CD4-positive, alpha-beta T cell treated with Interleukin-6 for 4 hours (primary cell): Measurements from ENCODE around the gene KLF2.
"Not testable (repeated sequence)": the region's sequence is repeated elsewhere in the genome, so short reads cannot be mapped to it uniquely, and the experiment has no call there.

Experiments used
- DNase-seq: peaks from one replicate; pipeline ENCODE4 v3.0.0-alpha.2; 2020; ENCODE audit warnings: mixed read lengths

Gene KLF2

DNA sequence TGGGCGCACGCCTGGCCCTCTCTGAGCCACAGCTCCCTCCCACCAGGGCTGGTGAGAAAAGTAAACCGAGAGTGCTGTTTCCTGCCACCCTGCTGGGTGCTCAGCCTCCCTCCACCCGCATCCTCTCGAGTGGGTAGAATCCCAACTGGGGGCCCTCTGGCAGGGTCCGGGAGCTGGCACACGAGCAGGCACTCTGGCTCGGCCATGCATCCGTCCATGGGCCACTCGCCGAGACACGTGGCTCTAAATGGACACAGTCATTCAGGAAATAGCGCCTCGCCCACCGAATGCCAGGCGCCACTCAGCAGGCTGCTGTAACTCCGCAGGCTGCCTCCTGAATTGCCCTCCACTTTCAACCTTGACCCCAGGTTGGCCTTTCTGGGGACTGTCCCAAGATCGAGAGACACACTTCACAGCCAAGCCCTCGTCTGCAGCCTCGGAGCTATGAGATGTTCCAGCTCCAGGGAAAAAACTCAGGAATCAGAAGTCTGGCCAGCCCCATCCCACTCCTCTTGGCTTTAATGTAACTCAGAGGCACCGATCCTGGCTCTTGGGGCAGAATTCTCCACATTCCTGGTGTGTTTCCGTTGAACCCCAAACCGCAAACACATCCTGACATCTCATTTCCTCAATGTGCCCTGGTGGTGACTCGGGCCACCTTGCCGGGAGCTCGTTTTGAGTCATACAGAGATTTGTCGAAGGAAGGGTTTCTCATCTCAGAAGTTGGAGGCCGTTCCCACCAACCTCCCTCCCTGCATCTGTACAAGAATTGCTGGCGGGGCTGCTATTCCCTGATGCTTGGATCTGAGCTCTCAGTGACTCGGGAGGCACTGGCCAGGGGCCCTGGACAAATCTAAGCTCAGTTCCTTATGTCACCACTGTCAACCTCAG lies 14.1 kb downstream of the KLF2 start:
- peak; percentile 71 for DNase-seq

DNA sequence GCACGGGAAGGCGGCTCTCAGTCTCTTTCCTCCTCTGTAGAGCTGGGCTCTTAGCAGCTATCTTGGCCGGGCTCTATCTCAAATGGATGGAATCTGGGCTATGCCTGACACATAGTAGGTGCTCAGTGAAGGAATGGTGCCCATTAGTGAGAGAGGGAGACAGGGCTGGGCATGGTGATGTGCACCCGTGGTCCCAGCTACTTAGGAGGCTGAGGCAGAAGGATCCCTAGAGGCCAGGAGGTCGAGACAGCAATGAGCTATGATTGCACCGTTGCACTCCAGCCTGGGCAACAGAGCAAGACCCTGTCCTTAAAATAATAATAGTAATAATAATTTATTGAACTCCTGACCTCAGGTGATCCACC lies 14.7 kb downstream of the KLF2 start:
- no peak for DNase-seq

DNA sequence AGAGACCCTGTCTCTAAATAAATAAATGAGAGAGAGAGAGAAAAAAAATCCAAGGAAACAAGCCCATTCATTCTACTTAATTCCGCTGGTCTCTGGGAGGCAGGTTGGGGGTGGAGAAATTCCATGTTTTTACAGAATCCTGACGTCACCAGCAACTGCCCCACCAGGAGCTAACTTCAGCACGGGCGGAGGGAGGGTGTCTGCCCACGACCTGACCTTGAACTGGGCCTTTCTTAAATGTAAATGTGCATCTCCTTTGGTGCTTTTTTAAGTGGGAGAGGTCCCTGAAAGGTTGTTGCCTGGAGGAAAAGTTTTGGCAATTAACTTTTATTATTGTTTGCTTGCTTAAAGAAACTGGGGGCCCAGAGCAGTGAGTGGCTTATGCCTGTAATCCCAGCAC lies 15.5 kb downstream of the KLF2 start:
- no peak for DNase-seq

DNA sequence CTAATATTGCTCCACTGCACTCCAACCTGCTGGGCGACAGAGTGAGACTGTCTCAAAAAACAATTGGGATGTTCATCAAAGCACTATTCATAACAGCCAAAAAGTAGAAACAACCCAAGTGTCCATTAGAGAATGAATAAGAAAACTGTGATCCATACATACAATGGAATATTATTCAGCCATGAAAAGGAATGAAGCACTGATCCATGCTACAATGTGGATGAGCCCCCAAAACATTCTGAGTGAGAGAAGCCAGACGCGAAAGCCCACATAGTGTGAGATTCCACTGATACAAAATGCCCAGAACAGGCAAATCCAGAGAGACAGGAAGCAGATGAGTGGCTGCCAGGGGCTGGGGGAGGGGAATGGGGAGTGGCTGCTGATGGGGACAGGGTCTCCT lies 16.0 kb downstream of the KLF2 start:
- no peak for DNase-seq

DNA sequence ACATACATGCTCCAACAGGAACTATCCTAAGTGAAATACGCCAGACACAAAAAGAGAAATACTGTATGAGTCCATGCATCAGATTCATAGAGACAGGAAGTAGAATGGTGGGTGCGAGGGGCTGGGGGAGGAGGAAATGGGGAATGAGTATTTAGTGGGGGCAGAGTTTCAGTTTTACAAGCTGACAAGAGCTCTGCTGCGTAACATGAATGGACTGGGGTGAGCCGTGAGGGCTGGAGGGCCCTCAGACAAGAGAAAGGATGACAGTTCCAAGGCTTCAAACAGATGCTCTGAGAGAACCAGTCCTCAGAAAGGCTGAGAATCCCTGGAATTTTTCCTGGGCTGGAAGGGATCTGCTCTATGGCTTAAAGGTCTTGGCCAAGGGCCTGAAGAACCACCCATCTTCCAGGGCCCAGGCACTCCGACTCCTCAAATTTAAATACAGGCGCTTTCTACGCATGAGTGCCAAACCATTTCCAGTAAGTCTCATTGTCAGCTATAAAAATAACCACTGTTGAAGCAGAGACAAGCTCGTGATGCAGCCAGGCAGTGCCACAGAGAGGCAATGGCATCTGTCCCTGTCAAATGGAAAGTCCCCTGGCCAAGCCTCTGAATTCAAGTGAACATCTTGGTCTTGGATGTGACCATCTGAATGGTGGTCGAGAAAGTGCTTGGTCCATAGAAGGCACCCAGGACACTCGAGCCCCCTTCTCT lies 17.5 kb downstream of the KLF2 start:
- peak; percentile 49 for DNase-seq

DNA sequence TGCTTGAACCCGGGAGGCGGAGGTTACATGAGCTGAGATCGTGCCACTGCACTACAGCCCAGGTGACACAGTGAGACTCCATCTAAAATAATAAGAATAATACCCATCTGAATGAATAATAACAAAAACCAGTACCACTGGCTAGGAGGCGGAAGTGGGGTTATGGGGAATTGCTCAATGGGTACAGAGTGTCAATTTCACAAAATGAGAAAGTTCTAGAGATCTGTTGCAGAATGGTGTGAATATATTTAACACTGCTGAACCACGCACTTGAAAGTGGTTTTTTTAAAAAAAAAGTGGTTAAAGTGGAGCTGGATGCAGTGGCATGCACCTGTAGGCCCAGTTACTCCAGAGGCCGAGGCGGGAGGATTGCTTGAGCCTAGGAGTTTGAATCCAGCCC lies 18.5 kb downstream of the KLF2 start:
- DNase-seq = no peak

DNA sequence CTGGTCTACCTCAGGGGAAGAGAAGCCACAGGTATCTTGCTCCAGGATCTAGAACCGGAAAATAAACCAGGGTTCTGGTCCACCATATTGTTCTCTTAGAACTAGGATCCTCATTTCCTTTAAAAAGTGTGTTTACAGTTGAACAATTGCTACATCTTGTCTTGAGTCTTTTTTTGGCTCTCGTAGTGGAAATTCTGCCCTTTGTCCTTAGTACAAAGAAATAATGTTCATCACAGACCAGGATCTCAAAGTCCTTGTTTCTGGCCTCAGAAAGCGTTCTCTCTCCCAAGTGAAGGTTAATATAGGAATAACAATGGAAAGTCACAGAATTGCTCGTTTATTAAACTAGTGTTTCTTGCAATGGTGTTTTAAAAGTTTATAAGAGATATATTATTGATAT lies 20.8 kb downstream of the KLF2 start:
- DNase-seq = no peak

DNA sequence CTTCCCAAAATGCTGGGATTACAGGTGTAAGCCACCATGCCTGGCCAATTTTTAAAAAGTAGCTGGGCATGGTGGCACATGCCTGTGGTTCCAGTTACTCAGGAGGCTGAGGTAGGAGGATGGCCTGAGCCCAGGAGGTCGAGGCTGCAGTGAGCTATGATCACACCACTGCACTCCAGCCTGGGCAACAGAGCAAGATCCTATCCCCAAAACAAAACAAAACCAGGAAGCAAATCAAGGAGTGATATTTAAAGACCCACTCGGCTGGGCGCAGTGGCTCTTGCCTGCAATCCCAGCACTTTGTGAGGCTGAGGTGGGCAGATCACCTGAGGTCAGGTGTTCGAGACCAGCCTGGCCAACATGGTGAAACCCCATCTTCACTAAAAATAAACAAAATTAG lies 22.5 kb downstream of the KLF2 start:
- DNase-seq = not testable (repeated sequence)

DNA sequence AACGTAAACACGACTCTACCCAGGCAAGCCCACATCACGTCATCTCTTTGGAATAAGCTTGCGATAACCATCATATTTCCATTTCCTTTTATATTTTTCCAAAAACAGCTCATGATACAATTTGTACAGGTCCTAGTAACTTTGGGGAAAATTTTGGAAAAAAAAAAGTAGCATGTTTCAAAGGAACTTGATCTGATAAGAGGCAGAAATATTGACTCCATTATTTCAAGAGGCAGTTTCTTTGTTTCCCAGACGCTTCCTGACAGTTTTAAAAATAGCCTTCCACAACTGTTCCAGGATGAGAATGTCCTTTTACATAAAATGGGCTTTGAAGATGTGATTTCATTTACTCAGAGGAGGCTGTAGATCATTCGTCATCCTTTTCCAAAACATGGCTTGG lies 23.1 kb downstream of the KLF2 start:
- no peak for DNase-seq

DNA sequence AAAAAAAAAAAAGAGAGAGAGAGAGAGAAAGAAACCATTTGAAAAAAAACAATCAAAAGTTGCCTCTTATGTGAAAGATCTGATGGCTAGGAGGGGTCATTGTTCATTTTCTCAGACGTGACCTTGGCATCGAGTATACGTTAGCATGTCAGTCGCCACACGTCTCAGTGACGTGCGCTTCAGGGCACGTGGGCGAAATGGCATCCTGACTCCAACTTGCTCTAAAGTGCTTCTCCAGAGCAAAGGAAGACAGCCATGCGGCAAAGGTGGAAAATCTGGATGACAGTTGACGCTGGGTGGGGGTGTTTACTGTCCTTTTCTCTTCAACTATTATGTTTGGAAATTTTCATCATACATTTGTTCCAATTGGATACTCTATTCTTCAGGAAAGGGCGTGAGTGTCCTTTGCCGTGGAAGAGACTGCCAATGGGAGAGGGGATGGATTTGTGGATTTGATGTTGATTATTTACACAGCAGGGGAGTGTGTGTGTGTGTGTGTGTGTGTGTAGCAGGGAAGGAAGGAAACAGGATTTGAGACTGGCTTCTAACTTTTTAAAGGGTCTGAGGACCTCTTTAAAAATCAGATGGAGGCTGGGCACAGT lies 25.0 kb downstream of the KLF2 start:
- no peak for DNase-seq

DNA sequence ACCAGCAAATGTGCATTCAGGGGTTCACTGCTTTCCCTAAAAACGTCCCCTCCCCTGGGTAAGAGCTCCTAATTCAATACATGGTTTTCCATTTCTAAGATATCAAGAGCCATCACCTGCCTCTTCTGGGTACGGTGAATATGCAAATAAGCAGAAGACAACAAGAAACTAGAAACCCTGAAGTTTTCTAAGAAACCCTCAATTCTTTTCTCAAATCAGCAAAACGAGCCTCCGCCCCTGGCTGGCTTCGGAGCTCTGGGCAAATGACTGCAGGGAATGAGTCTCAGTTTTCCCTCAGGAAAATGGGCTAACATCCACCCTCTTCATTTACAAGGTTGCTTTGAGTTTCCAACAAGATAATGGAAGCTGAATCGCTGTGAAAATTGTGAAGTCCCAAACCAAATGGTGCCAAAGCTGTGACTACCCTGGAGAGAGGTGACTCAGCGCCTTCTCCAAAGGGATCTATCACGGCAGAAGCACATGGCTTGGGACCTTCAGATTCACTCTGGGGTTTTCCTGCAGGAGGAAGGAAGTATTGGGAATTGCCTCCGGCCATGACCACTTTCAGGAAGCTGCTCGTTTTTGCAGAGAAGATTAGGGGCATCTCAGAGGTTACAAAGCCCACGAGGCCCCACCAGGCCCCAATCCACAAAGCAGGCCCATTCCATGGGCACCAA lies 26.6 kb downstream of the KLF2 start:
- DNase-seq = no peak

DNA sequence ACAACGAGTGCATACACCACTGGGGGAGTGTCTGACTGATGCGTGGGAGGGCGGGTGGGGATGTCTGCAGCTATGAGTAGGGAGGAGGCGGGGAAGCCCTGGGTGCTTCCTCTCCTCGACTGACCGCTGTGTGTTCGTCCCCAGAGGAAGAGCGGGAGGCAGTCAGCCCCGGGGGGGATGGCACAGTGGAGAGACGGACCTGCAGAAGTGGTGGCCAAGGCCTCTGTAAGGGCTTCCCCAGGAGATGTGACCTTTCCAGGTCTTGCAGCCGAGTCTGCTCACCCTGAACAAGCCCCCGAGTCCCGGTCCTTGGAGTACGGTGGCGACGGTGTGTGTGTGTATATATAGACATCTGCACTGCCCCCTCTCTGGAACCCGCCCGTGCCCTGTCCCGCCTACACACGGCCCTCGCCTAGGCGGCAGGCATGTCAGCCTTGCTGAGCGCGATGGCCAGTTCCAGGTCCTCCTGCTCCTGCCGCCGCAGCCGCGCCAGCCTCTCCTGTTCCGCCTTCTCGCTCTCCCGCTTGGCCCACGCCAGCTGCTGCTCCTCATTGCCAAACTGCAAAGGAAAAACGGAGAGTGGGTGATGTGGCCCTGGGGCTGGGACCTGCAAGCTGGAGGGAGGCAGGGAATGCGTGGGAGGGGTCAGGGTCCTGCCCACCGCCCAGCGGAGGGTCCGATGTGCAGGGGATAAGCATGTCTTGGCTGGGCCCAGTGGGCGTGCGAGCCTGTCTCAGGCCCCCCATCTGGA lies 30.8 kb downstream of the KLF2 start:
- peak; percentile 58 for DNase-seq

DNA sequence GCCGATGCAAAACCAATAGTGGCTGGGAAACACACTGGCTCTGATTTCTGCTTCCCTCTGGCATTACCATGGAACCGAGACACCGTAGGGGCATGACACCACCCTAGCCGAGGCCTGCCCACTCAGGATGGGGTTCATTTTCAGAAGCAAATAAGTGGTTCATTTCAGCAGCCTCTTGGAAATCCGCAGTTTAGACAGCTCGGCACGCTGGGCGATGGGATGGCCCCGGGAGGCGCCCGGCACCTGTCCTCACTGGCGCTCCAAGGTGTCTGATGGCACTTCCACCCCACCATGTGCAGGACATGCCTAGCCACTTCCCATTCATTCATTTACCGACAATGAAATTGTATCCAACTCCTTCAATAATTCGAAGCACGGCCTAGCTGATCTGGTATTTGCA lies 33.8 kb downstream of the KLF2 start:
- DNase-seq = no peak

DNA sequence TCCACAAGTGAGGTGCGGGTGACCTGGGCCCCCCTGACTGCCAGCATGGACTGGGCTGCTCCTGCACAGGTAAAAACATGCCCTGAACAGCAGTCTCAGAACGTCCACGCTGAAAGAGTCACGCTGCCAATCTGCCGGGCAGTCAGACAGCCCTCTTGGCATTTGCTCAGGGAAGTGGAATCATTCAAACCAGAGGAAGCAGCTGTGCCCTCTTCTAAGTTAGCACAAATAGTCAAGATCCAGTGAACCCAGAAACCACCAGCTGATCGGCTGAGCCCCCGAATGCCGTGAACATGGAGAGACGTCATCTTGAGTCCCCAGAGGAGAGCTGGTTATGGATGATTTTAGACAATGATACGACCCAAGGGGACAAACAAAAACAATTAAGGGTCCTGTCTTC lies 34.4 kb downstream of the KLF2 start:
- DNase-seq = no peak

DNA sequence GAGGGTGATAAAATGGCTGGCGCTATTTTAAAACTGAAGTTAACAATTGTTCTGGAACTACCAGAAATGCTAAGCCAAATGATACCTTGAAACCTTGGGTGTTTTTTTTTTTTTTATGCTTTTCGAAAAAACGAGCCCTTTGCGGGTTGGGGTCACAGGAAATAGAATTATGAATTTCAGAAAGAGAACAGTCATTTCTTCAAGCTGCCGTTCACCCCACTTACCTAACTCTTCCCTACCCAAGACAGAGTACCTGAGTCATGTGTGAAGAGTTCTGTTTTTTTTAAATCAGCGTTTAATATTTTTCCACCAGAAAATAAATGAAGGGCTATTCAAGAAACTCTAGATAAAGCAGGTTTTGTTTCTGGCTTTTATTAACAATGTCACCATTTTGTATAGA lies 35.3 kb downstream of the KLF2 start:
- peak; percentile 39 for DNase-seq

DNA sequence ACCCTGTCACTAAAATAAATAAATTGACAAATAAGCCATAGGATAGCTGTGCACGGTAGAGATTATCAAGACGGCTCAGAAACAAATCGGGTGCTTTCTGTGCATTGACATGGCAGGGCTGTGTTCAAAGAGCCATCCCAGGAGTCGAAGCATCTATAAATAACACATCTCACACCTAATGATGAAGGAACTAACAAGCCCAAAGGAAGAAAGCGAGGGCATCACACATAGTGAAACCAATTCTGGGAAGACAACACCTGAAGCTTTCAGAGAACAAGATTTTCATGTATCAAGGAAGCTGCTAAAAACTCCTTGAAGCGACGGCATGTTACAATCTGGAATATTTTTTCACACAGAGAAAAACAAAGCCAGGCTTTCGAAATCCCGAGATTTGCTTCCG lies 36.1 kb downstream of the KLF2 start:
- no peak for DNase-seq

DNA sequence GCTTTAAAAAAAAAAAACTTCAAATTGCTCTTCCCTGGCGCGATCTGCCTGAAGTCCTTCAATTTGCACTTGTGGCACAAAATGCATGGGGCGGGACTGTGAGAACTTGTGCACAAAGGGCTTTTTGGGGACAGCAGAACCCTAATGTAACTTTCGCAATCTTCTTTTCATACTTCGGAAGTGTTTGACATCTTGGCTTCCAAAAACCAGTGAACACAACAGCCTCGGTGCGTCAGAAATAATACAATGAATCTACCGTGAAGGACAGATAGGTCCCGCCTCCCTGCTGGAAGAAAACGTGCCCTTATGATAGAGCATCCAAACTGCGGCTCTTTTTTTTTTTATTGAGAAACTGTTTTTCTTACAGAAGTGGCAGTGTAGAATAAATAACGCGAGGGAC lies 36.6 kb downstream of the KLF2 start:
- no peak for DNase-seq

DNA sequence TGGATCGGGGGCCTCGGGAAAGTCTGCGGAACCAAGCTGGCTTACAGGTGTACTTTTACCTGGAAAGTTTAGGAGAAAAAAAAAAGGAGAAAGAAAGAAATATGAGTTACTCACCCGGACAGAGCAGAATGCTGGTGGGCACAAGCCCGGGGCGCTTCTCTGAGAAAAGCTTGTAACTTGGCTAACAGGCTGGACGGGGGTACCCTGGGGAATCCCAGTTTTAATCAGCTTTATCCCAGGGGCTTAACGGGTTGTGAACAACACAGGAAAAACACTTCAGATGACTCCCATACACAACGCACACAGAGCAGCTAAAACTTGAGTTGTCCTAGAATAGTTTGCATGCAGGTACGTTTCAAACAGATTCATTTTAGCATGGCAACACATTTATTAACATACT lies 37.3 kb downstream of the KLF2 start:
- DNase-seq = no peak

DNA sequence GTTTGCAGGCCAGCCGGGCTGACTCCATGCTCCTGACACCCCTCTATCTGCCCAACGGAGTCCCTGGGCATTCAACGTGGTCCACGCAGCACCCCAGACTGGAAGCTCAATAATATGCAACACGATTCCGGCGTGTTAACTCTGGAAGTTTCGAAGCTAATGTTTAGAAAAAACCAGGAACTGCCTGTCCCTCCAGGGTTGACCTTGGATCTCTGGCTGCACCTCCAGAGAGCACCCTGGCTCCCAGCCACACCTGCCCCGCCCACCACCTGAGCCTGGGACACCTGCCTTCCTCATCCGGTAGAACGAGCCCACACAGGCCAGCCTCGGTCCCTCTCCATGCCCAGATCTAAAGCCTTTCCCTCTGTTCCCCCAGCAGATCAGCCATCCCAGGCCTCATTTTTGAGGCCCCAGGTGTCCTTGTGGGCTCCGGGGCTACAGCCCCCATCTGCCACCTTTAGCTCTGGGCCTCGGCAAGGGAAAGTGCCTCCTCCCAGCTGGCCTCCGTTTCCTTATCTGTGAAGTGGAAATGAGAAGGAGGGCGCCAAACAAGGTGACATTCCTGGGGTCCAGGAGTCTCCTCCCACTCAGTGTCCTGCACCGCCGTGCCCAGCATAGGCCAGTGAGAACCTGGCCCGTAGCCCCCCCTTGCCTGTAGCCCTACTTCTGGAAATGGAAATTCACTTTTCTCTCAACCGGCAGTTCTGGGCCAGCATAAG lies 38.7 kb downstream of the KLF2 start:
- DNase-seq = no peak

DNA sequence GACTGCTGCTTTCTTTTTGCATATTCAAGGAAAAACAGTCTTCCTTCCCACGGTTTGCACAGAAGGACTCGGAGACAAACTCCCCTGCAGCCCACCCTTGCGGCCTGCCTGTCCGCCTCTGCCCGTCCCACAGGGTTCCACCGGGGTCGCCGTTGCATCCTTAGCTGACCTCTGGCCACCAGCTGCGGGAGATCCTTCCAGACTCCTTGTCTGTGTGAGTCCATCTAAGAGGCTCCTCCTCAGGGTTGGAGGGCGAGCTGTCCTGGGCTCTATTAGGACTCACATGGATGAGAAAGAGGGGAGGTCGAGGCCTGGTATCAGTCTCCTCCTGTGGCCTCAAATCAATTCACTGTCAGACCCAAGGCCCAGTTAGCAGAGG lies 39.2 kb downstream of the KLF2 start:
- no peak for DNase-seq

DNA sequence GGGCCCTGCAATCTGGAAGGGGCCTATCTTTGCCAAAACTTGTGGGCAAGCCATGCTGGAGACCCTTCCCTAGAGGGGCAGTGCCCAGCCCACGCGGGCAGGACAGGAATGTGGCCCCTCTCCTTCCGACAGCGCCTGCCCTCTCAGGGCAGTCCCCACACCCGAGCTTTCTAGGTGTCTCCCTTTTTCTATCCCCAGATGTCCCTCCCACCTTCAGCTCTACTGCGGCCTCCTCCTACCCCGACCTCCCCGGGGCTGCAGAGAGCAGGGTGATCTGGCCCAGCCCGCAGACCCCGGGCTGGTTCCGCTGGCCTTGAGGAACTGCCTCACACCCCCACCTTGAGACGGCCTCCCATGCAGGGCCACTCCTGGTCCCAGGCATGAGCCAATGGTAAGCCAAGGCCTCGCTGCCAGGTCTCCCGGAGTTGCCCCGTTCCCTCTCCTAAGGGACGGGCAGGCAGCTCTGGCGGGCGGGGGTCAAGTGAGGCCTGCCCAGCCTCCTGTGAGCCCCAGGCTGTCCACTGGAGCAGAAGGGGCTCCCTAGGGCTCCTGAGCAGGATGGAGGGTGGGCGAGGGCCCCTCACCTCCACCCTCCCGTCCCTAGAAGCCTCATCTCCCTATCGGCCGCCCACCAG lies 39.7 kb downstream of the KLF2 start:
- DNase-seq = no peak
